HG03457 (cell line): ENCODE results near the gene CAPN13.

ENCODE experiments used
- ATAC-seq: cut with Tn5 transposase; IDR thresholded peaks from one replicate; pipeline ENCODE4 v1.9.1; 2021; ENCODE audit warnings: moderate number of reproducible peaks; ENCODE audit not compliant: unreplicated experiment

The CAPN13 gene

GRCh38 chr2:30789670-30790210 is 17.5 kb downstream of the CAPN13 start:
- ATAC-seq, result no peak

GRCh38 chr2:30786923-30787685 is 20.1 kb downstream of the CAPN13 start:
- ATAC-seq, result no peak

GRCh38 chr2:30784682-30785081 is 22.6 kb downstream of the CAPN13 start:
- no peak for ATAC-seq

GRCh38 chr2:30781961-30782533 is 25.2 kb downstream of the CAPN13 start:
- ATAC-seq, result no peak

GRCh38 chr2:30781451-30781850 is 25.8 kb downstream of the CAPN13 start:
- ATAC-seq, result no peak

GRCh38 chr2:30780776-30781330 is 26.4 kb downstream of the CAPN13 start:
- no peak for ATAC-seq

- no peak for ATAC-seq
These were observed 28.6 kb downstream of the CAPN13 start for GRCh38 chr2:30778611-30779010.

GRCh38 chr2:30777661-30778505 is 29.4 kb downstream of the CAPN13 start:
- ATAC-seq, result no peak

GRCh38 chr2:30776831-30777635 is 30.2 kb downstream of the CAPN13 start:
- ATAC-seq, result no peak

GRCh38 chr2:30775833-30776232 is 31.4 kb downstream of the CAPN13 start:
- no peak for ATAC-seq

- no peak for ATAC-seq
These were observed 35.1 kb downstream of the CAPN13 start for GRCh38 chr2:30772021-30772705.

- ATAC-seq, result no peak
These were observed 36.2 kb downstream of the CAPN13 start for GRCh38 chr2:30770816-30771576.

- no peak for ATAC-seq
These were observed 37.3 kb downstream of the CAPN13 start for GRCh38 chr2:30769891-30770462.

- ATAC-seq, result no peak
These were observed 37.8 kb downstream of the CAPN13 start for GRCh38 chr2:30769481-30769780.

- no peak for ATAC-seq
These were observed 38.4 kb downstream of the CAPN13 start for GRCh38 chr2:30768708-30769480.

GRCh38 chr2:30768036-30768686 is 39.1 kb downstream of the CAPN13 start:
- no peak for ATAC-seq

- no peak for ATAC-seq
These were observed 40.6 kb downstream of the CAPN13 start for GRCh38 chr2:30766666-30767065.
